RPMI8226 (cell line): Measurements from ENCODE around the gene PRRG2.

Experiments
- DNase-seq: peaks from one replicate; pipeline ENCODE4 v3.0.0-alpha.2; 2015

PRRG2 gene

GRCh38 chr19:49557641-49558325, 23.3 kb upstream of the PRRG2 start:
- no peak for DNase-seq

- no peak for DNase-seq
Measured at GRCh38 chr19:49558591-49558990, 22.5 kb upstream of the PRRG2 start.

GRCh38 chr19:49559443-49559842, 21.7 kb upstream of the PRRG2 start:
- no peak for DNase-seq

- DNase-seq: no peak
Measured at GRCh38 chr19:49559928-49560327, 21.2 kb upstream of the PRRG2 start.

GRCh38 chr19:49560358-49560900, 20.7 kb upstream of the PRRG2 start:
- no peak for DNase-seq

GRCh38 chr19:49564616-49565045, 16.5 kb upstream of the PRRG2 start:
- no peak for DNase-seq

- peak; percentile 71 for DNase-seq
Measured at GRCh38 chr19:49565261-49565660, 15.9 kb upstream of the PRRG2 start.

GRCh38 chr19:49566302-49566701, 14.8 kb upstream of the PRRG2 start:
- DNase-seq: no peak

- DNase-seq: no peak
Measured at GRCh38 chr19:49567861-49568441, 13.2 kb upstream of the PRRG2 start.

GRCh38 chr19:49570138-49570856, 10.8 kb upstream of the PRRG2 start:
- DNase-seq: peak; percentile 74

- peak; percentile 39 for DNase-seq
Measured at GRCh38 chr19:49570997-49571676, 10.0 kb upstream of the PRRG2 start.

GRCh38 chr19:49573009-49573408, 8.1 kb upstream of the PRRG2 start:
- no peak for DNase-seq

GRCh38 chr19:49573425-49573824, 7.7 kb upstream of the PRRG2 start:
- DNase-seq: no peak

- DNase-seq: no peak
Measured at GRCh38 chr19:49574206-49574755, 6.8 kb upstream of the PRRG2 start.

GRCh38 chr19:49579193-49579592, 1.9 kb upstream of the PRRG2 start:
- no peak for DNase-seq

GRCh38 chr19:49579947-49580263, 1.2 kb upstream of the PRRG2 start:
- DNase-seq: no peak

GRCh38 chr19:49580264-49581006, 681 bp upstream of the PRRG2 start, which contains the start of gene NOSIP:
NOSIP (minus strand) TSS chr19:49580556; CDS start chr19:49560691, 19,865 bp downstream.
- DNase-seq: peak; percentile 95

- no peak for DNase-seq
Measured at GRCh38 chr19:49583239-49583638, 2.1 kb downstream of the PRRG2 start.

- no peak for DNase-seq
Measured at GRCh38 chr19:49585023-49585422, 3.9 kb downstream of the PRRG2 start.

GRCh38 chr19:49587227-49587626, 6.1 kb downstream of the PRRG2 start:
- DNase-seq: no peak

- DNase-seq: peak; percentile 34
Measured at GRCh38 chr19:49588365-49589122, 7.4 kb downstream of the PRRG2 start.
